ENCODE data around the gene EPAS1.

- no peak for TF ChIP-seq EZH2phosphoT487 (IDR thresholded peaks at IDR 0.05; ENCODE audit: insufficient read depth, low read depth)
- TF ChIP-seq EZH2 (IDR thresholded peaks at IDR 0.05; ENCODE audit: insufficient read depth, poor library complexity, severe bottlenecking) = no peak
These were observed 112.5 kb downstream of the EPAS1 start for GRCh38 chr2:46409756-46410155.
